PC-3 (cell line): Measurements from ENCODE around the gene DMD.

Experiments used
- CTCF ChIP-seq: fragments of 300-600 bp; sonication (generic); conservative IDR thresholded peaks from 2 replicates; pipeline ENCODE4 v1.5.1; 2017; ENCODE audit warnings: antibody characterized with exemption, low read depth, mild to moderate bottlenecking, low read length
- EZH2 ChIP-seq: fragments of 300-600 bp; sonication (generic); IDR thresholded peaks from one replicate; pipeline ENCODE4 v1.6.1; 2017; ENCODE audit warnings: antibody characterized with exemption, mild to moderate bottlenecking, low read length; ENCODE audit not compliant: unreplicated experiment

GRCh38 chrX:31807165-31807564 is 1404.2 kb downstream of the DMD start:
- no peak for TF ChIP-seq CTCF
- no peak for TF ChIP-seq EZH2
